AG04449 (cell line): ENCODE results near the gene FZR1.

Experiments used
- CTCF ChIA-PET: fragments of 350-600 bp; formaldehyde crosslinking; extraction: SDS; loops from one replicate; lab custom pipeline; 2021; ENCODE audit warnings: antibody characterized with exemption; lab: Yijun Ruan, JAX
- POLR2A ChIA-PET: fragments of 400-600, 350-600 bp; formaldehyde crosslinking; extraction: SDS; loops from one replicate; lab custom pipeline; 2020; ENCODE audit warnings: antibody characterized with exemption, inconsistent platforms; lab: Yijun Ruan, JAX
- DNase-seq: peaks from one replicate; pipeline ENCODE4 v3.0.0-alpha.2; 2010; ENCODE audit warnings: low read depth, low spot score
- H3K4me3 ChIP-seq: 2 replicates; pipeline ENCODE4 v1.5.1; 2011; ENCODE audit warnings: low read depth, mild to moderate bottlenecking, control low read depth, low read length
- CTCF ChIP-seq: IDR thresholded peaks from one replicate; pipeline ENCODE4 v1.5.1; 2011; ENCODE audit warnings: mild to moderate bottlenecking, moderate library complexity, low read length, control low read depth, inconsistent platforms; ENCODE audit not compliant: insufficient read depth; ENCODE audit errors: missing control alignments

FZR1 gene

GRCh38 chr19:3492919-3493318, 13.2 kb upstream of the FZR1 start:
- ChIA-PET CTCF (interaction anchor here (0.7 to 3.5 kb wide), 2 partner anchors 9 to 19 kb away, joined by 3 to 14 read pairs; no protein-coding TSS in a partner anchor), POLR2A (no interaction called here)
- no peak for TF ChIP-seq CTCF

GRCh38 chr19:3493651-3494050, 12.5 kb upstream of the FZR1 start:
- no peak for TF ChIP-seq CTCF
- no peak overlapping the region for H3K4me3 ChIP-seq
- DNase-seq = no peak
- CTCF ChIA-PET = interaction anchor here (1.3 to 1.6 kb wide), 2 partner anchors 11 to 21 kb away, joined by 7 to 8 read pairs; partner anchors contain the start of gene SMIM44
- POLR2A ChIA-PET = no interaction called here

More at GRCh38 chr19:3492919-3493318, 13.2 kb upstream of the FZR1 start:
- no peak overlapping the region for H3K4me3 ChIP-seq
- no peak for DNase-seq

GRCh38 chr19:3494051-3494450, 12.1 kb upstream of the FZR1 start:
- no peak for DNase-seq
- H3K4me3 ChIP-seq = no peak overlapping the region
- ChIA-PET CTCF (interaction anchor here (1.1 to 1.6 kb wide), 4 partner anchors 9 to 191 kb away, joined by 3 to 8 read pairs (median 6); partner anchors contain the start of gene SMIM44), POLR2A (no interaction called here)
- TF ChIP-seq CTCF = no peak

- POLR2A ChIA-PET = interaction anchor here (1.1 kb wide), 1 partner anchor 8 kb away, joined by 4 read pairs; no protein-coding TSS in a partner anchor
- H3K4me3 ChIP-seq = no peak overlapping the region
- no peak for DNase-seq
- CTCF ChIA-PET = interaction anchor here (0.7 to 1.6 kb wide), 5 partner anchors 10 to 191 kb away, joined by 3 to 8 read pairs (median 4); partner anchors contain the start of gene SMIM44
- no peak for TF ChIP-seq CTCF
Measured at GRCh38 chr19:3494559-3494958, 11.6 kb upstream of the FZR1 start.

DNA sequence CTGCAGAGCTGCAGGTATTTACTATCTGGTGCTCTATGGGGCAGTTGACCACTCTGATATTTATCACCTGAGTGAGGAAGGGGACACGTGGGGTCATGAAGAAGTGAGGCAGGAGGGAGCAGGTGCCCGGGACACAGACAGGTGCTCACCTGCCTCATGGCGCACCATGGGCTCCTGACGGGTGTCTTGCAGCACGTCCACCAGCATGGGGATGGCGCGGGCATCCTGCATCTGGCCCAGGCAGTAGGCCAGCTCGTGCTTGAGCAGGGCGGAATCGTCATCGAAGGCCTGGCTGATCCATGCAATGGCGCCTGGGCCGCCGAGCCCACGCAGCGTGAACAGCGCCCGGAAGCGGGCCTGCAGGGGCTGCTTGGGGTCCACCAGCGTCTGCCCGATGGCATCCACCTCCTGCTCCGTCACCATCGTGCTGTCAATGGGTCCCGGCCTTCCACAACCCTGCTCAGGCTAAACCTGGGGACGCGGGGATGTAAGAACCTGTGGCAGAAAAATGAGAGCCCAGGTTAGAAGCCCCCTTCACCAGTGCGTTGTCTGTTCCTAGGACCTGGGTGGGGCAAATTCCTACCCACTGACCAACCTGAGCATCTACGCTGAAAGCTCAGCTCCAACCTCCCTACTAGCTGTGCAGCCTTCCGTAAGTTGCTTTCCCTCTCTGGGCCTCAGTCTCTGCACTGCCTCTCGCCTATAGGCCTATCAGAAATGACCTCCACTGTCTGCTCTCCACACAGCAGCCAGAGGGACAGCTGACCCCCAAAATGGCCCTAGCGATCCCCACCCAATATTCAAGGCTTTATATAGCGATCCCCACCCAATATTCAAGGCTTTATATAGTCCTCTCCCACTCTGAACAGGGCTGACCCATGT, 9.5 kb upstream of the FZR1 start:
- TF ChIP-seq CTCF = no peak
- ChIA-PET POLR2A (no interaction called here), CTCF (interaction anchor here (1.5 to 1.8 kb wide), 2 partner anchors 17 to 24 kb away, joined by 4 to 6 read pairs; no protein-coding TSS in a partner anchor)

More for the DNA sequence above, 9.5 kb upstream of the FZR1 start:
- DNase-seq = no peak
- no peak overlapping the region for H3K4me3 ChIP-seq
